Mammary epithelial cell (primary cell): ENCODE data around the gene WTAP.

Source experiments
- CTCF ChIP-seq, 2 donors: IDR thresholded peaks in 1 of 2; conservative IDR thresholded peaks in 1 of 2; 2 replicates each; pipeline ENCODE4 v1.5.1; 2011 to 2012; ENCODE audit warnings: inconsistent platforms in 2 of 2, low read length in 2 of 2, mild to moderate bottlenecking in 2 of 2, control low read depth in 1 of 2, low read depth in 1 of 2; ENCODE audit not compliant: insufficient read depth in 1 of 2; ENCODE audit errors: extremely low read depth in 1 of 2
- EZH2 ChIP-seq: IDR thresholded peaks from 2 replicates; pipeline ENCODE4 v1.6.1; 2012; ENCODE audit warnings: low read length, inconsistent platforms, borderline replicate concordance

DNA sequence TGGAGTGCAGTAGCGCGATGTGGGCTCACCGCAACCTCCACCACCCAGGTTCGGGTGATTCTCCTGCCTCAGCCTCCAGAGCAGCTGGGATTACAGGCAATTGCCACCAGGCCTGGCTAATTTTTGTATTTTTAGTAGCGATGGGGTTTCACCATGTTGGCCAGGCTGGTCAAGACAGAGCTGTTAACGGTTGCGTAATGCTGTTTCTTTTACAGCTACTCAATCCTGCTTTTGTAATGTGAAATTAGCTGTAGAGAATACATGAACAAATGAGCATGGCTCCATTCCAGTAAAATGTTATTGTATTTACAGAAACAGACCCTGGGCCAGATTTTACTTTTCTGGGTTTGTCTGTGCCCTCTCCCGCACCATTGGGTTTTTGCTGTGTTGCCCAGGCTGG is 74.6 kb downstream of the WTAP start:
- no peak for TF ChIP-seq CTCF (conservative IDR thresholded peaks at IDR 0.05 in 1 of 2, IDR thresholded peaks at IDR 0.05 in 1 of 2; ENCODE audit: extremely low read depth in 1 of 2, insufficient read depth in 1 of 2, low read depth in 1 of 2, low read length in 2 of 2)
- TF ChIP-seq EZH2: no peak
